GM18507 (cell line): ENCODE results near the gene PPP1R3E.

Experiments used
- DNase-seq: peaks from one replicate; pipeline ENCODE4 v3.0.0; 2011; ENCODE audit warnings: low read depth; ENCODE audit not compliant: insufficient read length; ENCODE audit errors: extremely low spot score
- FAIRE-seq: peaks from 2 replicates; lab custom pipeline; 2011; peaks lifted over from hg19 to GRCh38; lab: Jason Lieb, UNC

PPP1R3E gene

DNA sequence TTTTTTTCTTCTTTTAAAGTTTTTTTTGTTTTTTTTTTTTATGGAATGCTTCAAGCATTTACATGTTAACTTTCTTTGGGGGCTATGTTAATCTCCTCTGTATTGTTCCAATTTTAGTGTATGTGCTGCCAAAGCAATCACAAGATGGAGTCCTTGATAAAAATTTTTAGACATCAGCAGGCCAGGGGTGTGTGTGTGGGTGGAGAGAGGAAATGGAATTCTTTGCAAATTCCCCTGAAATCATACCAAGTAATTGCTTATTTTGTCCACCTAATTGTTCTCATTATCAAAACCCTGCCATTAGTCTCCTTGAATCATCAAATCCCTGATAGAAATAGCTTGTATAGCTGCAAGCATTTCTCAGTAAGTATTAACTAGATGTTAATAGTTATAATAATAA lies 43.2 kb downstream of the PPP1R3E start:
- no peak for FAIRE-seq
- no peak for DNase-seq

DNA sequence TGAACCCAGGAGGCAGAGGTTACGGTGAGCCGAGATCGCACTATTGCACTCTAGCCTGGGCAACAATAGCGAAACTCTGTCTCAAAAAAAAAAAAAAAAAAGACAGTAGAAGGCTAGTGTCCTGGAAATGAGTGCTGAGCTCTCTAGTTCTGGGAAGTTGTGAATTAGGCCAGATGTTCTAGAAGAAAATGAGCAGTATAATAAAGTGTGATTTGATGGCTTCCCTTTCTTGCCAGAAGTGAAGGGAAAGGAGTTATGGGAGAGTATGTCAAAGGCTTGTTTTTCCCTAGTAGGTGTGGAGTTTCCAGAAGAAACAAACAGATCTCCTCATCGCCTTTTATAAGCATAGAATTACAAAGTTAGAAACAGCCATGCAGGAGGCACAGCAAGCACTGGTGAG lies 44.4 kb downstream of the PPP1R3E start:
- FAIRE-seq (no peak), DNase-seq (no peak)

DNA sequence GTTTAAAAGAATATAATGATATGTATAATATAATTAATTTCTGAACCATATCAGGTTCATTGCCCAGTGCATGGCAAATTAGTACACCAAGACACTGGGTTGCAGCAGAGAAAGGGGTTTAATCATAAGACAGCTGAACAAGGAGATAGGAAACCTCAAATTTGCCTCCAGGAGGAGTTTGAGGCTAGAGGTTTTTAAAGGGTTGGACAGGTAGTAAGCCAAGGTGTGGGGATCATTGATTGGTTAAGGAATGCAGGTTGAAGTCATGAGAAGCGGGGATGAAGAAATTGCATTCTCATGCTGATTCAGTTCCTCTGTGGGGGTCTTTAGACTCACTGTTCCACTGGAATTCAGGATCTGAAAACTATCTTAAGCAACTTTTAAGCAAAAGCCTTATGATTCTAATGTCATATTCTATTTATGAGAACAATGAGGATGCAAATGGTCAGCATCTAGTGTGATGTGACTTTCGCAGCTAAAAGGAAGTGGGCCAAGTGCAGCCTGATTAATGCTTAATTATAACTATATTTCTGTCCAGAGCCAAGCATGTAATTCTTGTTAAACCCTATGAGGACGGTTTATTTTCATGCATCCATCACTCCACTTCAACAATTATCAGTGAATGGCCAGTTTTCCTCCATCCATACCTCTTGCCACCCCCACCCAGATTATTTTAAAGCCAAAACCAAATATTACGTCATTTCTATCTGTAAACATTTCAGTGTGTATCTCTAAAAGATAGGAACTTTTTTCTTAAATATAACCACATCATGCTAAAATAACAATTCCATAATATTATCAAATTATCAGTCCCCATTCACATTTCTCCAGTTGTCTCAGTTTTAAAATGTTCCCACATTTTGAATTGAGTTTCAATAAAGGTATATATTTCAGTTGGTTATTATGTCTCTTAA lies 50.0 kb downstream of the PPP1R3E start:
- FAIRE-seq (no peak), DNase-seq (no peak)

DNA sequence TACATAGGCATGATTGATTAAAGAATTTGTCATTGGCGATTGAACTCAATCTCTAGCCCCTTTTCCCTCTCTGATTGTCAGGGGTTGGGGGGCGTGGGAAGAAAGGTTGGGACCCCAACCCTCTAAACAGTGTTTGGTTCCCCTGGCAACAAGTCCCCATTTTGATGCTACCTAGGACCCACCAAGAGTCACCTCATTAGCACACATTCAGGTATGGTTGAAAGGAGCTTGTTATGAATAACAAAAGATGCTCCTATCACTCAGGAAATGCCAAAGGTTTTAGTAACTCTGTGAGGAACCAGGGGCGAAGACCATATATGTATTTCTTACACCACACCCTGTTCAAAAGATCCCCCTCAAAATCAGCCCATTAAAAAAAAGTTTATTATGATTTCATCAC lies 50.7 kb downstream of the PPP1R3E start:
- DNase-seq (no peak), FAIRE-seq (no peak)

DNA sequence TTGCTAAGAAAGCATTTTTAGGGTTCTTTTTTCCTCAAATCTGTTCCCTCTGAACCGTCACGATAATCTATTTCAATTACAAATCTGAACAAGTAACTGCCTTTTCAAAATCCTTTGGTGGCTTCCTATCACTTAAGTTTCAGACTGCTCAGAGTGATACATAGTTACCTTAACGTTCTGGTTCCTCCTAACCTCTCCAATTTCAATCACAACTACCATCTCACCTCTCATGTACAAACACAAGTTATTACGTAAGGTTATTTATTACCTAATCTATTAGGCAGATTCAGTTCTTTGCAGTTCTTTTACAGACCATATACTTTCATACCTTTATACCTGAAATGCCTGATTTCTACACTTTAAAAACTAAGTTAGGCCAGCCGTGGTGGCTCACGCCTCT lies 52.8 kb downstream of the PPP1R3E start:
- no peak for DNase-seq
- no peak for FAIRE-seq

DNA sequence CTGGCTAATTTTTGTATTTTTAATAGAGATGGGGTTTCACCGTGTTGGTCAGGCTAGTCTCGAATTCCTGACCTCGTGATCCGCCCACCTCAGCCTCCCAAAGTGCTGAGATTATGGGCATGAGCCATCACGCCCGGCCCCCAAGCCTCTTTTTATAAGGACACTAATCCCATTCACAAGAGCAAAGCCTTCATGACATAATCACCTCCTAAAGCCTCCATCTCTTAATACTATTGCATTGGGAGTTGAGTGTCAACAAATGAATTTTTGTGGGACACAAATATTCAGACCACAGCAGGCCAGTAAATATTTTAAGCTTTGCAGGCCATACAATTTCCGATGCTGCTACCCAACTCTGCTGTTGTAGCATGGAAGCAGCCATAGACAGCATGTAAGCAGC lies 54.1 kb downstream of the PPP1R3E start:
- no peak for FAIRE-seq
- DNase-seq, result no peak
